NCI-H2107 (cell line): ENCODE data around the gene LPCAT1.

Source experiments
- DNase-seq: peaks from one replicate; lab custom pipeline; 2025; lab: John Stamatoyannopoulos, UW

The LPCAT1 gene

DNA sequence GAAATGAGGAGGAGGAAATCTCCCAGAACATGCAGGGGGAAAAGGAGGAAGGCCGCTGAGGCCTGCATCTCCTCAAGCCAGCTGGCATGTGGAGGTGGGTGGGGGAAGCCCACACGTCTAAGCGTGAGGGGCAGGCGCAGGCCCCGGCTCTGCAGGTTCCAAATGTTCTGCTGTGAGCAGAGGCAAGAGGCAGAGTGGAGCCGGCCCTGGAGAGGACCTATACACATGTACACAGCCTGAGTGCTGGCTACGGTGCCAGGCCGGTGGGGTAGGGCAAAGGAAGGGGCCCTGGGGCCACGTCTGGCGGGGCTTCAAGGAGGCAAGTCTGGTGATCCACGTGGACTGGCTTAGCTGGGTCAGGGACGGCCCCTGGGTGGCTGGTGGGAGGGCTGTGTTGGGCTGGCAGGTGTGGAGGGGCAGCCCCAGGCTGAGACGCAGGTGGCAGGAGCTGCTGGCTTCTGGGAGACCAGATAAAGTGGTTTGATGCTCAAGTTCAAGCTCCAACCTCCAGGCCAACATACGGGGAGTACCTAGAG, 26.4 kb downstream of the LPCAT1 start:
- DNase-seq, result no peak

DNA sequence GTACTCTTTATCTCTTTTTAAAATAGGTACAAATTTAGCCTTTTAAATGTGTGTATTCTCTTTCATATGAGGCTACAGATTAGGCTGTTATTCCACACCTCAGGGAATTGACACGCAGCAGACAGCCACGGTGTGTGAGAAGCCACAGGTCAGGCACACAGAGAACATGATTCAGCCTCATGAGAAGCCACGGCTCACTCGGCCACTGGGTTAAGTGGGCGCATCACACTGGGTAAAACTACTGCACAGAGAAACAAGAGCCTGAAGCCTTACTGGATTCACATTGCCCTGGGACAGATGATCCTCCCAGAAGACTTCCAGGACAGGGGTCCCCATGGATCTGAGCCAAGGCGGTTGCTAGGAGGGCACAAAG, 28.2 kb downstream of the LPCAT1 start:
- DNase-seq, result no peak

DNA sequence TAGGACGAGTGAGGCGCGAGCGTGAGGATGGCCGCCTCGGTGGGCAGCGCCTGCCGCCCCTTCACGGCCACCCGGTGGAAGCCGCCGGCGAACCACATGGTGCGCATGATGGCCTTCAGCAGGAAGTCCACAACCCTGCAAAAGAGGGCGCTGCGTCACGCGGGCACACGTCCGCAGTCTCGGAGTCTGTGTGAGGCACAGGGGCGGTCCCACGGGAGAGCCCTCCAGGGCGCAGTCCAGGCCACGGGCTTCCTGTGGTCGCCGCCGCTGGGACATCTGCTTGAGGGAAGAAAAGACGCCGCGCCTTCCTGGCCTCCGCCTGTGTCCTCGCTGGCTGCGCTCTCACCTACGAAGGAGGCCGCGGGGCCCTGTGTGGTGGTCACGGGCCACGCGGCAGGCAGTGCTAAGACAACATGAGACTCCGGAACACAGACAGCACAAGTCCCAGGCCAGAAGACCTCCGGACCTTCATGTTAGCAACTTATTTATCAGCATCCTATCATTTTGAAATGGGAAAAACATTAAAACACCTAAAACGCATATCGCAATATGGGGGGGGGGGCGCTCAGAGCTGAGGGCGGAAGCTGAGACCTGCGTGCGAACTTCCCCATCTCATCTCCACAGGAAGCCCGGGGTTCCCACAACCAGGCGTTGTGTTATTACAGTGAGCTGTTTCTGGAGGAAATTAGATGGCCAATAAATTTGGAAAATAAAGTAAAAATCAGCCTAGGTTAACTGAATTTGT, 28.8 kb downstream of the LPCAT1 start:
- DNase-seq, result no peak

DNA sequence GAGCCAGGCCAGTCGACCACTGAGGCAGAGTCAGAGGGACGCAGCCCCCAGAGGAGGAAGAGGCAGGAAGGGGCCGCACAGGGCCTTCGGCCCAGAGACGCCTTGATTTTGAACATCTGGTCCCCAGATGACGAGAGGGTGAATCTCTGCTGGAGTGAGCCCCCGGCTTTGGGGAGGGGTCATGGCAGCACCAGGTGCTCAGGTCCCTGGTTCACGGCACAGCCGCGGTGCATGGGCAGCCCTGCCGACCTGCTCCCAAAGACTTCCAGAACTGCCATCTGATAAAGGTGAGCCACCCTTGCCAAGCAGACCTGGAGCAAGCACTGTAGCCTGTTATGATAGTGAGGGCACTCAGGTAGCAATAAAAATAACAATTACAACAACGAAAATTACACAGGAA, 29.8 kb downstream of the LPCAT1 start:
- DNase-seq, result no peak

DNA sequence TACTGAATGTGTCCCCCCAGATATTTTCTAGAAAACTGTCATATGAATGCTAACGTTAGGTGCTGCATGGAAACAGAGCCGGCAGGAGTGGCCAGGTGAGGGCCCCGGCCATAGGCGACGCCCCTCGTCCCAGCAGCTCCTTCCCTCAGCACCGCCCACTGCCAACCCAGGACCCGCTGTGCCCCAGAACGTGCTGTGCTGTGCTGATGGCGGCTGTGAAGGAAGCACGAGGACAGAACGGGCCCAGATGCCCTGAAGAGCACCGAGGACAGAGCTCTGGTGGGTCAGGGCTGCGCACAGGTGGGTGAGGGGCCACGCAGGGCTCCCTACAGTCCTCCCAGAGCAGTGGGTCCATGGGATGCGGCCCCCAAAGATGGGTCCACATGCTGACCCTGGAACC, 30.3 kb downstream of the LPCAT1 start:
- DNase-seq, result no peak

DNA sequence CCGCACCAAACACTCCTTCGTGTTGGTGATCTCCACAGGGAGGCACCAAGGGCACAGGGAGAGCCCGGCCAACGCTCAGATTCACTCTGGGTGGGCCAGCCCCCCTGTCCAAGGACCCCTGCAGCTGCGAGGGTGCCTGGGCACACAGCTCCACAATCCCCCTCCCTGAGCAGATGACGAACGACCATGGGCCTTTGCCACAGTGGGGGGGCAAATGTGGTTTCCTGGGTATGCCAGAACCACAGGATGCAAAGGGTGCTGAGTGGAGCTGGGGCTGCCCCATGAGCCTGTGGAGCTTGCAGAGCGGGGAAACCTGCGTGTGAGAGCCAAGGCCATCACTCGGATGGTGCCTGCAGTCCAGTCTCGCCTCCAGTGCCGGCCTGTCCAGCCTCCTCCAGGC, 31.0 kb downstream of the LPCAT1 start:
- no peak for DNase-seq

DNA sequence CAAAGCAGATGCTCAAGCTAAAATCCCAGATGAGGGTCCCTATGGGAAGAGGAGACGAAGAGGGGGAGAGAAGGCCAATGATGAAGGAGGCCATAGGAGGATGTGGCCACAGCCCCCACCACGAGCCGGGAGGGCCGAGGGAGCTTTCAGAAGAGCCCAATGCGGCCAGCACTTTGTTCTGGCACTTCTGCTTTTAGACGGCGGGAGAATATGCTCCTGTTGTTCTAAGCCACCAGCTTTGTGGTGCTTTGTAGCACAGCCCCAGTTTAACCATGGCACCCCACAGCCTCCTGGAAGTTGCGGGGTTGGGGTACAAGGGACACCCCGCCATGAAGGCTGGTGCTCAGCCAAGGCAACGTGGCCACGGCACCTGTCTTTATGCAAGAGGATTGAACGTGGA, 33.4 kb downstream of the LPCAT1 start:
- DNase-seq, result no peak

DNA sequence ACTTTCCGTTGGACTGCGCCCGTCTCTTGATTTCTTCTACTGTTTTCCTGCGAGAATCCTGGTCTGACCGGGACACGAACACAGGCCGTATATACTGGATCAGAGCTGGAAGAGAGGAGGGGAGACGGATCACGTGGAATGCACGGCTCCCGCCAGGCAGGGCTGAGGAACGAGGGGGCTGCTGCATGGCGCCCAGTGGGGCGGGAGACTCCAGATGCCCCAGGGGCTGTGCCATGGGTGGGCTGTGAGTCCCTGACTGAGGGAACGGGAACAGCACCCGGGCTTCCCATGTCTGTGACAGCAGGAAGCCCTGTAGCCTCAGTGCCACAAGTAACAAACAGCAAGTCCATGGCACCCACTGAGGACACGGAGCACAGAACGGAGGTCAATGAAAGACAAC, 34.0 kb downstream of the LPCAT1 start:
- no peak for DNase-seq

DNA sequence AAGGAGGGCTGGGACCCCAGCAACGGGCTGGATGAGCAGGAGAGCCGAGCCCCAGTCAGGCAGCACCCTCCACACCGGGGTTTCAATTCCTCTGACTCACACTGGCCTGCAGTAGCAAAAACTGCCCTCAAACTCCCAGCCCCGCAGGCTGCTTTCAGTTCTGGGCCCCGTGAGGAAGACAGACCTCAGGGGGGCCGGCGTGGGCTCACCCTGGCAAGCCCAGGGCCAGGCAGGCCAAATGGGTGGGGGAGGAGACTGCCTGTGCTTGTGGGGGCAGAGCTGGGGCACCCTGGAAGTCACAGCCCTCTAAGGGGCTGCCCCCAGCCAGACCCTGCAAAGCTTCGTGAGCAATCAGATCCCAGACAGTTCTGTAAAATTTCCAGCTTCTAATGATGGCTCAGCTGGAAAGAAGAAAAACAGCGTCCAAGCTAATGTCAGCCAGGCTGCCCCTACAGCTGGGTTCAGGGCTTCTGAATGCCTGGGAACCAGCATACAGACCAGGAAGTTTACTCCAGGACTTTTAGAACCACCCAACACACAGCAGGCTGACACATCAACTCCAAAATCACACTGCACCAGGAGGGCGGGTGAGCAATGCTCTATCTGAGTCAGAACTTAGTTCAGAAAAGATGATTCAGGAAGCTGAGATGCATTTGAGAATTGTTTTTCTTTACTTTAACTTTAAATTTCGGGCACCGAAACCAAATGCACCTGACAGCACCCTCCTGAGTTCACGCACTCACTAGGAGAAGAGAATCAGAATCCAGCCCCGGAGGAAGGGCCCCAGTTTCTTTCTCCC, 34.7 kb downstream of the LPCAT1 start:
- DNase-seq, result no peak

DNA sequence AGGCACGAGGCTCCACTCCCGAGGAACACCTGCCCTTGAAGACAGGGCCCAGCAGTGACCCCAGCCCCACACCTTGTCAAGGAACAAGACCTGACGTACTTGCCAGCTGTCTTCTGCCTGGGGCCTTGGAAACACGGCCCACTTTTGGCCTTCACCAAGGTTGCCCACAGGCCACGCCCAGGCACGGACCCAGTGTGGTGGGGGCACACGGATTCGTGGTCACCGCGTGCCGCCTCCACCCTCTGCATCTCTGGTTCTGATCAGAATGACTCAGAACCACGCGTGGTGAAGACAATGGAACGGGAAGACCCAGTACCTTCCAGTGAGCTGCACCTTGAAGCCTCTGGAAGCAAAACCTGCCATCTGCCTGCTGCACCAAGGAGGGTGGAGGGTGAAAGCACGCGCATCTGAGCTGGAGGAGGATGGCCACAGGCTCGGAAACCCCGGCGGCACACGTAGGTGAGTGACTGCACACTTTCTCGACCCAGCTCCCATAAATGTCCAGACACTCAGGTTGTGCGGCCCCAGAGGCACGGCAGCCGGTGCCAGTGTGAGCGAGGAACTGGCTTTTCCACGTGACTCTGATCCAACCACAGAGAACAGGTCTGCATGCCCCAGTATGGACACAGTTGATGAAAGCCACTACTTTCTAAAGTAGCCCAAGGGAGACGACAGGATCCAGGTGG, 36.5 kb downstream of the LPCAT1 start:
- no peak for DNase-seq

DNA sequence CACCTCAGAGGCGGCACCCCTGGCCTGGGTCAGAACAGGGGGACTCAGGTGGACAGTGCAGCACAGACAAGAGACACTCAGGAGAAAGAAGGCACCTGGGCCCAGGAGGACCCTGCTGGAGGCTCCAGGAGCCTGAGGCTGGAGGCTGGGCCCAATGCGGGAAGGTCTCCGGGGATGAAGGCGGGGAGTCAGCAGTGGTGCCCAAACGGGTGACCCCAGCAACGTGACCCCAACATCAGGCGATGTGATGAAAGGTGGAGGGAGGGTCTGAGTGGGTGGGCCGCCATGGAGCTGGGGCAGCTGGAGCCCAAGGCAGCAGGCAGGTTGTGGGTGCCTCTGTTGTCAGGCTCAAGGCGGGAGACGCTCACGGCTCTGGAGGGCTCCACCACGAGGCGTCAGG, 37.5 kb downstream of the LPCAT1 start:
- DNase-seq, result no peak

DNA sequence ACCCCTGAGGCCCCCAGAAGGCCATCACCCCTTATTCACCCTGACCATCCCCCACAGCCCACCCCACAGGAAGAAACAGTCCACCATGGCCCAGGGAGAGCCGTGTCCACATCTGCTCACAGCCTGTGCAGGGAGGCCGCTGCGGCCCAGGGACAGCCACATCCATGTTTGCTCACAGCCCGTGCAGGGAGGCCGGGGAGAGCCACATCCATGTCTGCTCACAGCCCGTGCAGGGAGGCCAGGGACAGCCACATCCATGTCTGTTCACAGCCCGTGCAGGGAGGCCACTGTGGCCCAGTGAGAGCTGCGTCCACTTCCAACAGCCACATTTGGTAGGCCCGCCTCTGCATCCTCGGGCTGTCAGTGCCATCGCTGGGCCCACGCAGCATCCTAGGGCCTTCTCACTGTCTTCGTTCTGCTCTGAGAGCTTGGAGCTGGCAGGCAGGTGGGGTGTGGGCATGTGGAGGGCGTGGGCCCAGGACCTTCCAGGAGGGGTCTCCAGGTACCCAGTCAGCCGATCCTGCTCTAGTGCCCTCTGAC, 38.1 kb downstream of the LPCAT1 start:
- no peak for DNase-seq

DNA sequence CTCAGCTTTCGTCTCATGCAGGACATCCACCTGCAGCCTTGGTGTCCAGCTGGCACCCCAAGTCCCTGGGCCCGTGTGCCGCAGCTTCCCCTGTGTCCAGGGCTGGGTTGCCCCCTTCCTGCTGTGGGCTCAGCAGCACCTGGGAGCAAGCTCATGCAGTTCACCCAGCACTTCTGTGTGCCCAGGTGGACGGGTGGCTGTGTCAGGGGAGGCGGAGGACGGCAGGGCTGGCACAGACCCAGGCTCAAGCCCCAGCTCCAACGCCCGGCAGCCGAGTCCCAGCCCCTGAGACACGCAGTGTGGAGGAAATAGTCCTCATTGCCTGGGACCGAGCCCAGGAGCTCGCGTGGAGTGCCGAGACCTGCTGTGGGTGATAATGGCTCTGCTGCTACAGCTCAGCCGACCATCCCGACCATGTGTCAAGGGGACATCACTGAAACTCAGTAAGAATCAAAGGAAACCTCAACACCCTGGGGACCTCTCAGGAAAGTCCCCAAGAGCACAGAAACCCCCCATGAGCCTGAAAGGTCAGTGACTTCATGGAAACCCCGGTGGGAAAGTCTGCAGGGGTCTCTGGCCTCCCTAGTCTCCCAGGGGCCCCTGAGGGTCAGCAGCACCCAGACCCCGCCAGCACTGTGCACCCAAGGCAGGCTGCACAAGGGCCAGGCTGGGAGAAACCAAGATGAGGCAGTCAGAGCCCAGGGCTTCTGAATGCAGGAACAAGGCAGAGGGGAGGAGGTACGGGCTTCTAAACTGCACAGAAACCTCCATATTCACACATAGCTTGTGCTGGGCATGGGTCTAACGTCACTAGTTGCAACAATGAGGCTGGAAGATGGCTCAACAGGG, 38.8 kb downstream of the LPCAT1 start:
- DNase-seq, result peak; percentile 18

DNA sequence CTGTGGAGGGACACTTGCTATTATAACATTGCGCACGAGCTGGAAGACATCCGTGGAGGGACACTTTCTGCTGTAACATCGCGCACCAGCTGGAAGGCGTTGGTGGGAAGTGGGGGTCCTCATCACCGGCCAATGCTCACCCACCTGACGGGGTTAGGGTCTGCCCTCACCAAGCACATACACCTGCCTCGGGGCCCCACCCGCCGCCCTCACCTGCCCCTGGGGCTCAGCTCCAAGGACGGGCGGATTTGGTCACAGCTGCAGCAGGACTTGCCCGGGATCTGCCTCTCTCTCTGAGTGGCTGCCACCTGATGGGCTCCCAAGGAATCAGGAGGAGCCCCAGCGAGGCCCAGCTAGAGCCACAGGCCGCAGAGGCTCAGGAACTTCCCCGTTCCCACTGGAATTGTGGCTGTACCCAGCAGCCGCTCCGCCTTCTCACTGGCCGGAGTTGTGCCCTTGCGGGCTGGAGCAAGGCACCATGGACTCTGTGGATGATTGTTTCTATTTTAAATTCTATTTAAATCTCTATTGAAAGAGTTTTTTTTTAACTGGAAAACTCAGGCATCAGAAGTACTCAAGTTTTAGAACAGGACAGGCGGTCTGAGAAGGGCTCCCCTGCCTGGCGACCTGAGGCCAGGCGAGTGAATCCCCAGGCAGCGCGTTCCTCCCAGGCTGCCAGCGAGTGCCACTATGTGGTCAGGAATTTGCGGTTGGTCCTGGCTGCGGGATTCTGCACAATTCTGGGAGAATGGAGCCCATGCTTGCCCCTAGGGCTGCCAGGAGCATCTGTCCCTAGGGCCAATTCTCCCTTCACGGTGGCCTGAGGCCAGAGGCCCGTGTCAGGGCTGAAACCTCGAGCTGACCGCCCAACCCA, 39.7 kb downstream of the LPCAT1 start:
- DNase-seq, result no peak

DNA sequence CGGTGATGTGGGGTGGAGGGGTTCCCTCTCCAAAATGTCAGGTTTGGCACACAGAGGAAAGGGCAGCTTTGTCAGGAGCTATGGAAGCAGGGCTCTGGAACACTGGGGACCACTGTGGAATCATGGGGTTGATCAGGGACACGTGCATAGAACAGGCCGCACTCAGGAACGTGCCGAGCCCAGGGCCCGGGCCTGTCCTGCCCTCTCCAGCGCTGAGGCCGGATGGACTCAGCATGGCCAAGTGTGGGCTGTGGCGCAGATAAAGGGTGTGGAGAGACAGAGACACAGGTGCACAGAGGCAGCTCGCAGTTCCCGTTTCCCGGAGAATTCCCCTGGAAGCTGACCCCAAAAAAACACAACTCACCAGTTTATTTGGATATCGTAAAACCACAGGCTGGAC, 40.7 kb downstream of the LPCAT1 start:
- no peak for DNase-seq

DNA sequence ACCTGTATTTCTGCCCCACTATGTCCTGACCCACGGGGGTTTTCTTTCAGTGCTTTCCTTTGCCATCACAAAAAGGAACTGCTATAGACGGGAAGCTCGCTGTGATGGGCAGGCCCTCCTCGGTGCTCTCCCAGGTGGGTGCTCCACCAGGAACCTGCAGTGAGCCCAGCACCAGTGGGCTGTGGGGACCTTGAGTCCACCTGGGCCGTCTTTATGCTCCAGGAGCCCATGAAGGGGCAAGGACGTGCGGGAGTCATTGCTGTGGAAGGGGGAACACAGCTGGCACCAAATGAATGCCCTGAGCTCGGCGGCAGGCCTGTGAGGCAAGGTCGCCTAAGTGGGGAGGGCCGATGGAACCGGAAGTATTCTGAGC, 41.8 kb downstream of the LPCAT1 start:
- DNase-seq, result no peak

DNA sequence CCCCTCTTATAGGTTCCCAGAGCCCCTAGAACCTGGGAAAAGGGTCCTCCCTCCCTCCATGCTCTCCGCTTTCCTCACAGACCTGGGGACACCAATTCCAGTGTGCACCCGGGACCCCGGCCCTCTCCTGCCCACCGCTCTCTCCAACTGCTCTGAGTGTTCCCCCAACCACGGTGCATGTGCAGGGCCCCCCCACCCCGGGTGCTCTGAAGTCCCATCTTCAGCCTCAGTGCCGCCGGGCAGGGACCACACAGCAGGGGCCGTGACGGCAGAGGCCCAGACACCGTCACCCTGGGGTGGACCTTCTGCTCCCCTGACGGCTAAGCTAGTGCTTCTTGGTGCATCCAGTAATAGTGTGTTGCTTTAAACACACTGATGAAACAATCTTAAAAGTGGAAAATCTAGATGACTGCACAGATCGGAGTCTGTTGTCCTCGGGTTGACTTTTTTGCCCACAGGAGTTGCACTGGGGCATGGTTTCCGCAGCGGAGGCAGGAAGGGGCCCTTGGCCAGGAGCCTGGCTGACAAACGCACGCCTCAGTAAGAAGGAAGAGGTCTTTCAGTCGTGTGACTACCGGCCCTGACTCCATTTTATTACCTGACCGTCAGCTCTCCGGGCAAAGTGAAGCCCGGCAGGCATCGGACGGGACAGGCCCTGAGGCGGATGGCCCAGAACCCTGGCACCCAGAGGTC, 42.3 kb downstream of the LPCAT1 start:
- DNase-seq, result no peak

DNA sequence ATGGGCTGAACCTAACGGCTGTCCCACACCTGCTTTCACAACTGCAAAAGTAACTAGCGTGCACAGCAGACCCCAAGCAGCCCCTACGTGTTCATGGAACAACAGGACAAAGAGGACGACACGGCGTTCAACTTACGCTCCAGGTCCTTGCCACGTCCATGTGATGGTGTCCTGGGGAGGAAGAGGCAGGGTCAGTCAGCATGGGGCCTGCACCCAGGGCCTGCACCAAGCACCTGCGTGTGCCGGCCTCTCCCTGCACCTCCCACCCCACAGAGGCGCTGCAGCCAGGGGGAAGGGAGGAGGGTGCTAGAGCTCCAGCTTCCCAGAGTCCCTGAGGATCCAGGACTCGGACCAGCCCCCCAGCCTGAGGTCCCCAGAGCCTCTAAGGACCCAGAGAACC, 43.0 kb downstream of the LPCAT1 start:
- no peak for DNase-seq

DNA sequence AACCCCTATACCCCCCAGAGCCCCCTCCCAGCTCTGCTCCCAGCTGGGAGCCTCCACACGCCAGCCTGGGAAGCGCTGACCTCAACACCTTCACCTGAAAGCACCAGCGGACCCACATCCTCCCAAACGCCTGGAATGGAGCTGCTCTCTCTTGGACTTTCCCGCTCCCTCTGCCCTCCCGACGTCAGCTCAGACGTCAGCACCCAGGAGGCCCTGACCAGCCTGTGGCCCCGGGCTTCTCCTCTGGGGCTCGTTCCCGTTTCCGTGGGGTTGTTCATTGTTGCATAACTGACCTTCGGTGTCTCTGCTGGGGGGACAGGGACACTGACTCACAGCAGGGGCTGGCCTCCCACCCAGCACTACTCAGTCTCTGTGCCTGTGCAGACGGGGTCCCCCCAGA, 43.5 kb downstream of the LPCAT1 start:
- DNase-seq, result no peak

DNA sequence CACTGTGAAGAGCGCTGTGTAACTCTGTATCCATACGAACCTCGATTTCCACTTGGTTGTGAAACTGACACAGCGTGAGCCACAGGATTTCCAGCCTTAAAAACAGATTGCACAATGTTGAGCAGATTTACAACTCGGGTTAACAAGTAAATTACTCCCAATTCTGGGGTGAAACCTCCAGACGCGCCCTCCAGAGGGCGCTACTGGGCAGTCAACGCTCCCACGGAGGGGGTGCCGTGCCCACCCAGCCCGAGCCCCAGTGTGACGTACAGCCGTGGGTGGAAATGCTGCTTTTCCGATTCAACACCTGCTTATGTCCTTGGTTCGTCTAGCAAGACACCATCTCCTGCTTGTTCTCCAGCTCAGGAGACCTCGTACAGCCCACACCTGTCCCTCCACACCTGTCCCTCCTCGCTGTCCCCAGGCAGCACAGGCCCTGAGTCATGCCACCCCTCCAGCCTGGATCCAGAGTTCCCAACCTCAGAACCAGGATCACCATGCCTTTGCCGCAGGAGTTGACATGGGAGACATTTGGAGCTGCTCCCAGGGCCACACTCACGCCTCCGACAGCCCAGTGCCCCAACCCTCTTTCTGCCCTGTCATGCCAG, 44.1 kb downstream of the LPCAT1 start:
- no peak for DNase-seq
